H9 (cell line): Measurements from ENCODE around the gene BDNF. TPM values are rescaled to one million over a fixed set of nuclear protein-coding genes. Genes with fewer than 3 reads are reported as not detected.

Source experiments
- DNase-seq: peaks from one replicate; pipeline ENCODE4 v3.0.0-alpha.2; 2017
- H2AFZ ChIP-seq: one replicate; pipeline ENCODE4 v1.6.1; 2013; ENCODE audit warnings: mild to moderate bottlenecking, low read length, control low read depth, moderate library complexity
- H2AK5ac ChIP-seq: 2 replicates; pipeline ENCODE4 v1.6.1; 2013; ENCODE audit warnings: low read length, control low read depth, mixed read lengths; ENCODE audit not compliant: insufficient read length
- H2BK120ac ChIP-seq: one replicate; pipeline ENCODE4 v1.6.1; 2013; ENCODE audit warnings: low read depth, mild to moderate bottlenecking, low read length, control low read depth, inconsistent platforms; ENCODE audit not compliant: poor library complexity, severe bottlenecking
- H2BK12ac ChIP-seq: 2 replicates; pipeline ENCODE4 v1.6.1; 2013; ENCODE audit warnings: low read length, control low read depth, mixed read lengths, low read depth; ENCODE audit not compliant: insufficient read length
- H2BK15ac ChIP-seq: 2 replicates; pipeline ENCODE4 v1.6.1; 2013; ENCODE audit warnings: low read depth, low read length, control low read depth
- H2BK20ac ChIP-seq: one replicate; pipeline ENCODE4 v1.6.1; 2013; ENCODE audit warnings: low read depth, mild to moderate bottlenecking, low read length, control low read depth, inconsistent platforms; ENCODE audit not compliant: poor library complexity, severe bottlenecking
- H2BK5ac ChIP-seq: 2 replicates; pipeline ENCODE4 v1.6.1; 2013; ENCODE audit warnings: low read length, control low read depth, mixed read lengths; ENCODE audit not compliant: insufficient read length
- H3K14ac ChIP-seq: 2 replicates; pipeline ENCODE4 v1.6.1; 2013; ENCODE audit warnings: low read length, control low read depth; ENCODE audit not compliant: insufficient read depth
- H3K18ac ChIP-seq: 2 replicates; pipeline ENCODE4 v1.6.1; 2013; ENCODE audit warnings: low read depth, mild to moderate bottlenecking, mixed read lengths, low read length, control low read depth; ENCODE audit not compliant: insufficient read length
- H3K23ac ChIP-seq: 2 replicates; pipeline ENCODE4 v1.6.1; 2013; ENCODE audit warnings: low read length, control low read depth, mixed read lengths, low read depth; ENCODE audit not compliant: insufficient read length
- H3K23me2 ChIP-seq: 2 replicates; pipeline ENCODE4 v1.6.1; 2013; ENCODE audit warnings: low read depth, mild to moderate bottlenecking, mixed read lengths, low read length, control low read depth; ENCODE audit not compliant: insufficient read length, poor library complexity, severe bottlenecking
- H3K27ac ChIP-seq: 2 replicates; pipeline ENCODE4 v1.5.1; 2013; ENCODE audit warnings: low read length, control low read depth, mixed read lengths, low read depth; ENCODE audit not compliant: insufficient read length
- H3K27me3 ChIP-seq: 2 replicates; pipeline ENCODE4 v1.6.1; 2013; ENCODE audit warnings: low read length, control low read depth, inconsistent platforms; ENCODE audit not compliant: insufficient read depth
- H3K4ac ChIP-seq: 2 replicates; pipeline ENCODE4 v1.6.1; 2013; ENCODE audit warnings: low read depth, mild to moderate bottlenecking, control low read depth, inconsistent platforms, low read length, moderate library complexity
- H3K4me1 ChIP-seq: 2 replicates; pipeline ENCODE4 v1.6.1; 2013; ENCODE audit warnings: low read length, control low read depth, inconsistent platforms; ENCODE audit not compliant: insufficient read depth
- H3K4me2 ChIP-seq: 2 replicates; pipeline ENCODE4 v1.6.1; 2013; ENCODE audit warnings: low read length, control low read depth, mixed read lengths; ENCODE audit not compliant: insufficient read length, insufficient read depth
- H3K56ac ChIP-seq: 2 replicates; pipeline ENCODE4 v1.6.1; 2013; ENCODE audit warnings: low read depth, mild to moderate bottlenecking, mixed read lengths, low read length, control low read depth; ENCODE audit not compliant: insufficient read length
- H3K79me1 ChIP-seq: 2 replicates; pipeline ENCODE4 v1.6.1; 2013; ENCODE audit warnings: low read depth, mild to moderate bottlenecking, moderate library complexity, low read length, control low read depth, inconsistent platforms; ENCODE audit not compliant: insufficient read depth, poor library complexity, severe bottlenecking
- H3K79me2 ChIP-seq: 2 replicates; pipeline ENCODE4 v1.6.1; 2013; ENCODE audit warnings: low read length, control low read depth, inconsistent platforms; ENCODE audit not compliant: insufficient read depth
- H3K9ac ChIP-seq: 2 replicates; pipeline ENCODE4 v1.6.1; 2013; ENCODE audit warnings: low read length, control low read depth, mixed read lengths; ENCODE audit not compliant: insufficient read length; ENCODE audit errors: extremely low read depth
- H3K9me3 ChIP-seq: one replicate; pipeline ENCODE4 v1.6.1; 2013; ENCODE audit warnings: low read depth, low read length, inconsistent platforms; ENCODE audit not compliant: control insufficient read depth
- H3T11ph ChIP-seq: one replicate; pipeline ENCODE4 v1.6.1; 2013; ENCODE audit warnings: mild to moderate bottlenecking, low read length, control low read depth, inconsistent platforms
- H4K20me1 ChIP-seq: one replicate; pipeline ENCODE4 v1.6.1; 2013; ENCODE audit not compliant: control insufficient read depth, insufficient read length, insufficient read depth
- H4K5ac ChIP-seq: 2 replicates; pipeline ENCODE4 v1.6.1; 2013; ENCODE audit warnings: low read depth, mild to moderate bottlenecking, mixed read lengths, low read length, control low read depth; ENCODE audit not compliant: insufficient read length
- H4K8ac ChIP-seq: replicated peaks from 2 replicates; pipeline ENCODE4 v1.6.1; 2013; ENCODE audit warnings: low read length, control low read depth, mixed read lengths, low read depth; ENCODE audit not compliant: insufficient read length
- H4K91ac ChIP-seq: 2 replicates; pipeline ENCODE4 v1.6.1; 2013; ENCODE audit warnings: low read depth, mild to moderate bottlenecking, moderate library complexity, mixed read lengths, low read length, control low read depth; ENCODE audit not compliant: insufficient read length
- H3K27ac Mint-ChIP-seq, 3 experiments: 2 replicates in 2 of 3; 3 replicates in 1 of 3; pipeline ENCODE4 v1.8.0; 2020 to 2021; ENCODE audit warnings: mixed read lengths in 3 of 3, mild to moderate bottlenecking in 1 of 3, moderate library complexity in 1 of 3
- H3K27me3 Mint-ChIP-seq: 2 replicates; pipeline ENCODE4 v1.8.0; 2021; ENCODE audit warnings: low read depth, mild to moderate bottlenecking, moderate library complexity, mixed read lengths
- H3K36me3 Mint-ChIP-seq, 3 experiments: 2 replicates in 2 of 3; 3 replicates in 1 of 3; pipeline ENCODE4 v1.8.0; 2020 to 2021; ENCODE audit warnings: low read depth in 3 of 3, mixed read lengths in 3 of 3; ENCODE audit not compliant: insufficient read depth in 1 of 3
- H3K4me1 Mint-ChIP-seq, 2 experiments: 2 replicates each; pipeline ENCODE4 v1.8.0; 2020; ENCODE audit warnings: mixed read lengths in 2 of 2
- H3K4me3 Mint-ChIP-seq, 2 experiments: 2 replicates in 1 of 2; 3 replicates in 1 of 2; pipeline ENCODE4 v1.8.0; 2020 to 2021; ENCODE audit warnings: mild to moderate bottlenecking in 2 of 2, mixed read lengths in 2 of 2, moderate library complexity in 1 of 2
- H3K9me3 Mint-ChIP-seq, 2 experiments: 2 replicates in 1 of 2; 3 replicates in 1 of 2; pipeline ENCODE4 v1.8.0; 2020; ENCODE audit warnings: mild to moderate bottlenecking in 2 of 2, mixed read lengths in 2 of 2, moderate library complexity in 1 of 2
- CTCF ChIP-seq: fragments of 200-600 bp; sonication (generic); conservative IDR thresholded peaks from 3 replicates; pipeline ENCODE4 v1.8.0; 2021; ENCODE audit warnings: antibody characterized with exemption, mild to moderate bottlenecking
- WGBS: extraction: QIAGEN DNeasy Blood & Tissue Kit; methylation state at CpG from one replicate; pipeline ENCODE4 v1.1.7; 2013; ENCODE audit warnings: missing lambda C conversion rate, low lambda C conversion rate, mixed read lengths; ENCODE audit not compliant: insufficient read length; ENCODE audit errors: extremely low coverage; 5-methylcytosine and 5-hydroxymethylcytosine counted together
- total RNA-seq: library from RNA; stranded (reverse); gene quantifications from 2 replicates; pipeline ENCODE4 v1.2.1, GENCODE V29; 2021

The BDNF gene
- total RNA-seq, 1 experiment from 2014 or later = 2.7 TPM

DNA sequence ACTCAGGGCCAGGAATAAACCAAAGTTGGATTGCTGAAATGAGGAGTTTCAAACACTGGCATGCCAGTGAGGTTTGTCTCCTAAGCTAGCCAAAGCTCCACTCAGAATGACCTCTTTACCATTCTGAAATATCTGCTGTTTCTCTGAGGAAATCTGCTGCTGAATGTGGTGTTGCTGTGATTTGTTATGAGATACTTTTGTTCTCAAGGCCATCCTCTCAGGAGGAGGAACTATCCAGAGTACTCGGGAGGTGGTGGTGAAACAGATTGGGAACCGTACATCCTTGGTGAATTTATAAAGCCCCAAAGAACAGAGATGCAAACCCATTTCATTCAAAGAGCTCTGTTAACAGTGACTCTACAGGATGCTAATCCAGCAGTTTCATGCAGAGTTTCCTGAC lies 50.5 kb downstream of the BDNF start:
- no peak overlapping the region for H3K4me3 Mint-ChIP-seq
- H3K14ac ChIP-seq = no peak overlapping the region
- H3K27me3 Mint-ChIP-seq = peaks cover under 1% of the 10 kb centered on the region; the same call in 1 of the 2 replicates
- no peaks in the 10 kb centered on the region for H3K9me3 Mint-ChIP-seq
- no peak overlapping the region for H2BK15ac ChIP-seq
- H3K4ac ChIP-seq = no peak overlapping the region
- peaks cover 37 to 40% of the 10 kb centered on the region in 2 experiments for H3K4me1 Mint-ChIP-seq
- no peak overlapping the region for H2BK12ac ChIP-seq
- no peak overlapping the region for H3K18ac ChIP-seq
- H3K27me3 ChIP-seq = no peaks in the 10 kb centered on the region
- no CpG with 5 or more reads among the region's 2 CpGs for WGBS
- H3K36me3 Mint-ChIP-seq = no peaks in the 10 kb centered on the region
- H2AK5ac ChIP-seq = no peak overlapping the region
- H2AFZ ChIP-seq = no peak overlapping the region
- no peaks in the 10 kb centered on the region for H4K20me1 ChIP-seq
- H2BK5ac ChIP-seq = no peak overlapping the region
- no peak overlapping the region for H3K9ac ChIP-seq
- H3K79me1 ChIP-seq = no peaks in the 10 kb centered on the region
- no peak overlapping the region for H3K4me2 ChIP-seq
- H2BK120ac ChIP-seq = no peak overlapping the region
- no peak overlapping the region for H2BK20ac ChIP-seq
- H3K23me2 ChIP-seq = no peaks in the 10 kb centered on the region
- peak overlapping the region in 2 of 3 experiments; percentile 52 to 87; a peak in 4 of 7 replicates for H3K27ac Mint-ChIP-seq
- H3K4me1 ChIP-seq = peaks cover 5% of the 10 kb centered on the region; the same call in 1 of the 2 replicates
- no peak overlapping the region for H3K23ac ChIP-seq
- no peak overlapping the region for H4K5ac ChIP-seq
- no peak for DNase-seq
- H3K56ac ChIP-seq = no peak overlapping the region
- TF ChIP-seq CTCF = no peak
- no peaks in the 10 kb centered on the region for H3K9me3 ChIP-seq
- no peak overlapping the region for H4K91ac ChIP-seq
- H3K79me2 ChIP-seq = no peaks in the 10 kb centered on the region
- H3K27ac ChIP-seq = no peak overlapping the region
- no peak overlapping the region for H4K8ac ChIP-seq
- no peak overlapping the region for H3T11ph ChIP-seq
